Measurements from ENCODE around the gene ST3GAL6.
A peak's percentile ranks its signal among the peaks of the same experiment; 100 is the strongest.

Gene ST3GAL6

GRCh38 chr3:98763076-98763475 is at the start of gene ST3GAL6:
Gene ST3GAL6, plus strand, starts transcription at chr3:98763340. Its CDS starts 5,101 bp downstream, at chr3:98768441.
- no peak for DNase-seq

- no peak for DNase-seq
These were observed 49.2 kb upstream of the ST3GAL6 start for GRCh38 chr3:98713984-98714383.

- DNase-seq = no peak
These were observed 45.6 kb upstream of the ST3GAL6 start for GRCh38 chr3:98717584-98717983.

- no peak for DNase-seq
These were observed 44.4 kb upstream of the ST3GAL6 start for GRCh38 chr3:98718730-98719129.

GRCh38 chr3:98721776-98722175 is 41.4 kb upstream of the ST3GAL6 start:
- no peak for DNase-seq

GRCh38 chr3:98722389-98722788 is 40.8 kb upstream of the ST3GAL6 start:
- no peak for DNase-seq

- no peak for DNase-seq
These were observed 37.8 kb upstream of the ST3GAL6 start for GRCh38 chr3:98725352-98725751.

- no peak for DNase-seq
These were observed 37.1 kb upstream of the ST3GAL6 start for GRCh38 chr3:98726084-98726483.

GRCh38 chr3:98727638-98728037 is 35.5 kb upstream of the ST3GAL6 start:
- DNase-seq = no peak

- no peak for DNase-seq
These were observed 34.5 kb upstream of the ST3GAL6 start for GRCh38 chr3:98728672-98729071.

- no peak for DNase-seq
These were observed 32.8 kb upstream of the ST3GAL6 start for GRCh38 chr3:98730338-98730737.

- DNase-seq = no peak
These were observed 32.1 kb upstream of the ST3GAL6 start for GRCh38 chr3:98730886-98731537.

- no peak for DNase-seq
These were observed 31.3 kb upstream of the ST3GAL6 start for GRCh38 chr3:98731720-98732285.

- no peak for DNase-seq
These were observed 30.7 kb upstream of the ST3GAL6 start for GRCh38 chr3:98732286-98733052.

GRCh38 chr3:98733053-98733811 is 29.9 kb upstream of the ST3GAL6 start:
- peak; percentile 3 for DNase-seq

GRCh38 chr3:98733812-98734281 is 29.3 kb upstream of the ST3GAL6 start:
- no peak for DNase-seq

GRCh38 chr3:98734306-98734705 is 28.8 kb upstream of the ST3GAL6 start:
- DNase-seq = no peak

GRCh38 chr3:98734735-98735134 is 28.4 kb upstream of the ST3GAL6 start:
- DNase-seq = no peak

GRCh38 chr3:98735296-98735695 is 27.8 kb upstream of the ST3GAL6 start:
- no peak for DNase-seq

GRCh38 chr3:98735761-98736269 is 27.3 kb upstream of the ST3GAL6 start:
- DNase-seq = no peak

- no peak for DNase-seq
These were observed 25.8 kb upstream of the ST3GAL6 start for GRCh38 chr3:98737301-98737700.

- no peak for DNase-seq
These were observed 23.9 kb upstream of the ST3GAL6 start for GRCh38 chr3:98739266-98739665.

GRCh38 chr3:98740324-98740723 is 22.8 kb upstream of the ST3GAL6 start:
- no peak for DNase-seq
